ENCODE measurements around the gene LRRC4C.

- no peak for TF ChIP-seq EZH2 (IDR thresholded peaks at IDR 0.05; ENCODE audit: insufficient read depth, poor library complexity, severe bottlenecking)
- TF ChIP-seq EZH2phosphoT487 (IDR thresholded peaks at IDR 0.05; ENCODE audit: insufficient read depth, low read depth) = no peak
Measured at GRCh38 chr11:41313226-41313625, 146.2 kb downstream of the LRRC4C start.
